ENCODE data around the gene LVRN. TPM values are rescaled to one million over a fixed set of nuclear protein-coding genes. Genes with fewer than 3 reads are reported as not detected.

Gene LVRN
- polyA plus RNA-seq, 10 donors: 1.6 to 9.7 (median 4.6) TPM

Other genes with a start within 250 kb of the LVRN start
- gene CDO1, start 145.8 kb upstream of the LVRN start, polyA plus RNA-seq (ENCODE audit: insufficient read length in 10 of 10): 10 to 100 TPM; 20.3 to 32.2 (median 22.1) TPM
- 10 to 100 TPM; 40.2 to 72.7 (median 55.3) TPM for gene ATG12, start 120.9 kb upstream of the LVRN start, polyA plus RNA-seq (ENCODE audit: insufficient read length in 10 of 10)
- 100 to 1,000 TPM in 9 of 10 donors, 10 to 100 TPM in 1; 99.7 to 168 (median 119) TPM for gene AP3S1, start 120.5 kb upstream of the LVRN start, polyA plus RNA-seq (ENCODE audit: insufficient read length in 10 of 10)
- under 1 TPM in 3 of 10 donors, not detected in 7; 0.09 to 0.19 (median 0.11) TPM for gene ARL14EPL, start 70.0 kb downstream of the LVRN start, polyA plus RNA-seq (ENCODE audit: insufficient read length in 10 of 10)
- 10 to 100 TPM; 25.0 to 37.7 (median 30.8) TPM for gene COMMD10, start 122.5 kb downstream of the LVRN start, polyA plus RNA-seq (ENCODE audit: insufficient read length in 10 of 10)